HPDE6-E6E7 (cell line): ENCODE results near the gene GCSAM.

Source experiments
- DNase-seq: peaks from one replicate; pipeline ENCODE4 v3.0.0; 2011; ENCODE audit warnings: missing footprints; ENCODE audit errors: extremely low spot score

The GCSAM gene, protein sequence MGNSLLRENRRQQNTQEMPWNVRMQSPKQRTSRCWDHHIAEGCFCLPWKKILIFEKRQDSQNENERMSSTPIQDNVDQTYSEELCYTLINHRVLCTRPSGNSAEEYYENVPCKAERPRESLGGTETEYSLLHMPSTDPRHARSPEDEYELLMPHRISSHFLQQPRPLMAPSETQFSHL

DNA sequence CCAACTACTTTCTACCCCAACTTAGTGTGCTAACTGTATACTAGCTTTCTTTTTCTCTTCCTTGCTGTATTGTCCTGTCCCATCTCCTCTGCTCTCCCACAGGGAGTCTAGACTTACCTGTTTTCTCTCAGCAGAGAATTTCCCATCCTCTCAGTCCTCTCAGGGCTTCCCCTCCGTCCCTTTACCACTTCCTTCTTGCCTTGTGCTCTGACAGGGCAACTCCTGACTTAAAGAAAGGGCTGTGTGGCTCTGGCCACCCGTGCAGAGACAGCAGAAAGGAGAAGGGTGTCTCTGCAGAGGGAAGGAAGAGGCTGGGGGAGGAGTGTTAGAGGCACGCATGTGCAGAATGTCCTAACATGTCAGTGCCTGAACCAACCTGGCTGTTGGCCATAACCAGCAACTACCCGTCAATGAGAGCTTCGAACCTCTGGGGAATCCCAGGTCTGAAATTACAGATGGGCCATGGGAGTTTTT is at the start of gene GCSAM:
Gene GCSAM, minus strand, starts transcription at position 274 of the 474 bp plus-strand sequence. Its CDS starts 128 bp downstream, at position 146.
- peak; percentile 47 for DNase-seq

DNA sequence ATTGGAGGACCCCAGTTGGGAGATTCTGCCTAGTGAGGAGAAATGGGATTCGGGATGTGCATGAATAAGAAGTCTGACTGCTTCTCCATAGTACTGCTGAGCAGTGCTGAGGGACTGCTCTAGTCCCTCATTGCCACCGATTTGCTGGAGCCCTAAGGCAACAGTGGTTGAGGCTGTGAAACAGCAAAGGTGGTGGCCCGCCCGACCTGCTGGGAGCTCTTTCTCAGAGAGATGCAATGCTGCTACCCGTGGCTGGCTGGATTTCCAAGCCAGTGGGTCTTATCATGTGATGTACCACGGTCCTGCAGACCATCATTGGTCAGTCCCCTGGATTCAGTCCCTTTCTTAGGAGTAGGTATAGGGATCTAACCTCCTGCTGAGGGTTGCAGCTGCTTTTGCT is 42.6 kb upstream of the GCSAM start:
- no peak for DNase-seq

DNA sequence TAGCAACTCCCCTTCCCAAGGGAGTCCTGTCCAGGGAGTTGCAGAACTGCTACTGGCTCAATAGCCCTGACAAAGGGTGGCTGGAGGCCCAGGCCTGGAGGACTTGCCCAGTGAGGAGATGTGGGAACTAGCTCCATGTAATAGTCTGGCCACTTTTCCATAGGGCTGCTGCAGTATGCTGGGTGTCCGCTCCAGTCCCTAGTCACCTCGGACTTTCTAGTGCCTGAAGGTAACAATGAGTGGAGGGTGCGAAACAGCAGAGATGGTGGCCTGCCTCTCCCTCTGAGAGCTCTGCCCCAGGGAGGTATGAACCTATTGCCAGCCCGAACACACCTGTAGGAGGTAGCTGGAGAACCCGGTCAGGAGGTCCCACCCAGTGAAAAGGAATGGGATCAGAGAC is 42.0 kb upstream of the GCSAM start:
- no peak for DNase-seq

DNA sequence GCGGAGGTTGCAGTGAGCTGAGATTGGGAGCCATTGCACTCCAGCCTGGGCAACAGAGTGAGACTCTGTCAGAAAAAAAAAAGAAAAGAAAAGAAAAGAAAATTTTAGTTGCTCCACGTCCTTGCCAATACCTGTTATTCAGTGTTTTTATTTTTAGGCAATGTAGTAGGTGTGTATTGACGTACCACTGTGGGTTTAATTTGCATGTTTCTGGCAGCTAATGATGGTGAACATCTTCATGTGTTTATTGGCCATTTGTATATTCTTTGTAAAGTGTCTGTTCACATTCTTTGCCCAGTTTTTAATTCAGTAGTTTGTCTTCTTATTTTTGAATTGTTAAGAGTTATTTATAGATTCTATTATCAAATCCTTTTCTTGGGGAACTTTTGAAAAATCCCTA is 38.1 kb upstream of the GCSAM start:
- no peak for DNase-seq

DNA sequence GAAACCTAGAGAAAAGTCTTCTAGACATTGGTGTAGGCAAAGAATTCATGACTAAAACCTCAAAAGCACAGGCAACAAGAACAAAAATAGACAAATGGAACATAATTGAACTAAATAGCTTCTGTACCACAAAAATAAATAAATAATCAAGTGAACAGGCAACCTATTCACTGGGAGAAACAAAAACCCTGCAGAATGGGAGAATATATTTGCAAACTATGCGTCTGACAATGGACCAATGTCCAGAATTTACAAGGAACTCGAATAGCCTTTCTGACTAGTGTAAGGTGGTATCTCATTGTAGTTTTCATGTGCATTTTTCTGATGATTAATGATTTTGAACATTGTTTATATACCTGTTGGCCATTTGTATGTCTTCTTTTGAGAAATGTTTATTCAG is 37.0 kb upstream of the GCSAM start:
- no peak for DNase-seq

DNA sequence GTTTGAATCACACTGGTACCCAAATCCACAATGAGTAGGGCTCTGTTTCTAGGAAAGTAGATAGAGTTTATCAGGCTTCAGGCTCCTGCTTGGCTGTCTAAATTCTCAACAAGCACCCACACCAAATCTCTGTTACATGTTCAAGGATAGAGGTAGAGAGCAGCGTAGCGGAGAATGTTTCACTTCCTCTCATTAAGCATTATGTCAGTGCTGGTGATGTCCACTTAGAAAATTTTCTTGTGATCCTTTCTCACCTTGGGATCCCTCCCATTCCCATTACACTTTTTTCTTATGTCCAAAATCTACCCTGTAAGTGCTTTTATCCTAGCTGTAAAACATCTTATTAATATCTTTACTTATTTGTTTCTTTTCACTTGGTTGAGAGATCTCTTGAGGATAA is 34.7 kb upstream of the GCSAM start:
- no peak for DNase-seq

DNA sequence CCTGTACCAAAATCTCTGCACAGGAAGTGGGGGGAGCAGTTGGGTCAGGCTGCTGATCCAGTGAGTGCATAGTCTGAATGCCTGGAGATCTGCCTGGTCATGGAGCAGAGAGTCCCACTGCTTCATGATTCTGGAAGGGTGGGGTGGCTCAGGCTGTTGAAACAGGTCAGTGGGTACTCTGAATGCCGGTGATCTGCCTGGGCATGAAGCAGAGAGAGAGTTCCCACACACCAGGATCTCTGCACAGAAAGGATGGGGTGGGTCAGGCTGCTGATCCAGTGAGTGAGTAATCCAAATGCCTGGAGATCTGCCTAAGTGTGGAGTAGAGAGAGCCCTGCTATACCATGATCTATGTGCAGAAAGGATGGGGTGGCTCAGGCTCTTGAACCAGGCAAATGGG is 16.1 kb upstream of the GCSAM start:
- DNase-seq: peak; percentile 54

DNA sequence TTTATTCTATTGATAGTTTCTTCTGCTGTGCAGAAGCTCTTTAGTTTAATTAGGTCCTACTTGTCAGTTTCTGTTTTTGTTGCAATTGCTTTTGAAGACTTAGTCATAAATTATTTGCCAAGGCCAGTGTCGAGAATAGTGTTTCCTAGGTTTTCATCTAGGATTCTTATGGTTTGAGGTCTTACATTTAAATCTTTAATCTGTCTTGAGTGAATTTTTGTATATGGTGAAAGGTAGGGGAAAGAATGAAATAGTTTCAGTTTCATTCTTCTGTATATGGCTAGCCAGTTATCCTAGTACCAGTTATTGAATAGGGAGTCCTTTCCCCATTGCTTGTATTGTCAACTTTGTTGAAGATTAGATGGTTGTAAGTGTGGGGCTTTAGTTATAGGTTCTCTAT is 10.6 kb upstream of the GCSAM start:
- no peak for DNase-seq

DNA sequence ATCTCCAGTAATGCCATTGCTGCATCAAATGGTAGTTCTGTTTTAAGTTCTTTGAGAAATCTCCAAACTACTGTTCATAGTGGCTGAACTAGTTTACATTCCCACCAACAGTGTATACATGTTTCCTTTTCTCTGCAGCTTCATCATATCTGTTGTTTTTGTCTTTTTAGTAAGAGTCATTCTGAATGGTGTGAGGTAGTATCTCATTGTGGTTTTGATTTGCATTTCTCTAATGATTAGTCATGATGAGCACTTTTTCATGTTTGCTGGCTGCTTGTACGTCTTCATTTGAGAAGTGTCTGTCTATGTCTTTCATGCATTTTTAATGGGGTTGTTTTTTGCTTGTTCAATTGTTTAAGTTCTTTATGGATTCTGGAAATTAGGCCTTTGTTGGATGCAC is 10.2 kb upstream of the GCSAM start:
- DNase-seq: no peak

DNA sequence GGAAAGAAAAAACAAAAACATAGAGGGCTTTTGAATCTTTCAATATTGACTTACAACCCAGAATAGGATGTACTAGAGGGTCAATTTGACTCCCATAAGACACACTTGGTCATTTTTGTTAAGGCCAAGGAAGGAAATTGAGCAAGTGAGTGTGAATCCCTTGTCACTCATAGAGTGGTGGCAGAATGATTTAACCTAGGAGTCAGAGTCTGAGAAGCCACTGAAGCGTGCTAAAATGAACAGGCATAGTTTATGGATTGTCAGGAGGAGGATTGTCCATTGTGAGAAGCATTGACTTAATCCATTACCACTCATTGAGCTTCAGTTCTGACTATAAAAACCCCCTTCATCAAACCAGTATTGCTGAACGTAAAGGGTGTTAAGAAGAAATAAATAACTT is 8.2 kb upstream of the GCSAM start:
- no peak for DNase-seq

DNA sequence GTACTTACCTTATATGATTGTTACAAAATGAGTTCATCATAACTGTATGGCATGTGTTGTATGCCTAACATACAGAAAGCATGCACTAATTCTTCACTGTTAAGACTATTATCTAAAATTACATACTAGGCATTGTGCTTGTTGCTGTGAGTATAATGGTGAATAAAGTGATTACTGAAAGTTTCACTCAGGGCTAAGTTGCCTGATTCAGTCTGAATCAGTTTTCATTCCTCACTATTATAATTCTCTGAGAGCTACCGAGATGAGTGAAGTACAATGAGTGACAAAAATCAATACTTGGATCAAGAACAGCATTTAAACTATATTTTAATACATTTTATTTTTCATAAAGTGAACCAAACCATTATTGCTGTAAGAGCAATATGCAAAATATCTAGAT is 7.5 kb upstream of the GCSAM start:
- no peak for DNase-seq

DNA sequence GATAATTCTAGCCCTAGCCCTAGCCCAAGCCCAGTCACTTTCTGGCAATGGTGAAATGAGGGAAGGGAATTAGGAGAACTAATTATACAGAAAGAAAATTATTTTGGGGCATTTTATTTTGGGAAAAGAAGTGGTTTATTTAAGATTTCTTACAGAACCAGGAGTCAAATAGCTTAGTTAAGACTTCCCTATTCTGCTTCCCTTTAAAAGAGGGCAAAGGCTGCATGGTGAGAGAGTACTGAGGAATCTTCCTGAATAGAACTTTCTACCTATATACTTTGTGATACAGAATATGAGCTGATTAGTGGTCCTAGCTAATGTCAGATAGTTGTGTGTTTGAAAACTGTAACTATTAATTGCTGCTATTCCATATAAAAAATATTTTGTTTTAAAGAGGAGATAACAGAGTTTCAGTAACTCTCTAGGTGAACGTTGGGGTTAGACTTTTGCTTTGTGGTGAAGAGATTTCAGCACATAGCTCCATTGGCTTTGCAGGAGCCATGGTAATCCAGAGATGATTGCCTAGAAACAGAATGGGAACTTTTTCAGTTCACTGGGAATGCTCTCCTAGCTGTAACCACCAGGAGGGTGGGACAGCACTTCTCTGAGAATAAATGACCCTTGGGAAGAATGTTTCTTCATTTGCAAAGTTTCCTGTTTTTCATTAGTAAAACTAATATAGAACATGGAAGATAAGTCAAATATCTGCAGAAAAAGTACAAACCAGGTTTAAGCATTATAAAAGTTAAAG is 5.3 kb upstream of the GCSAM start:
- no peak for DNase-seq

DNA sequence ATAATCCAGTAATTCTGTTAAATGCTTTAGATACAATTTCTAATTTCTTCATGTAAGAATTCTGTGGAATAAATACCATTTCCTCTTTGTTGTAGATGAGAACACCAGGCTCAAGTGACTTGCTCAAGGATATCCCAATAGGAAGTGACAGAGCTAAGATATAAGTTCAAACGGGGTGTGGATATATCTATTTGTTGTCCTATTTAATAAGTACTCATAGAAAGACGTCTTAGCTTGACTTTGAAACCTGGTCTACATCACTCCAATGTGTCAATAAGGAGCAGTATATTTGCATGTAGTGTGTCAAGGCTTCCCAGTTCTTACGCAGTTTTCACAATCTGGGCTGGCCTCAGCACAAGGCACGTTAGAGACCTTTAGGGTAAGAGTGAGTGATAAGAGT is 4.7 kb upstream of the GCSAM start:
- no peak for DNase-seq

DNA sequence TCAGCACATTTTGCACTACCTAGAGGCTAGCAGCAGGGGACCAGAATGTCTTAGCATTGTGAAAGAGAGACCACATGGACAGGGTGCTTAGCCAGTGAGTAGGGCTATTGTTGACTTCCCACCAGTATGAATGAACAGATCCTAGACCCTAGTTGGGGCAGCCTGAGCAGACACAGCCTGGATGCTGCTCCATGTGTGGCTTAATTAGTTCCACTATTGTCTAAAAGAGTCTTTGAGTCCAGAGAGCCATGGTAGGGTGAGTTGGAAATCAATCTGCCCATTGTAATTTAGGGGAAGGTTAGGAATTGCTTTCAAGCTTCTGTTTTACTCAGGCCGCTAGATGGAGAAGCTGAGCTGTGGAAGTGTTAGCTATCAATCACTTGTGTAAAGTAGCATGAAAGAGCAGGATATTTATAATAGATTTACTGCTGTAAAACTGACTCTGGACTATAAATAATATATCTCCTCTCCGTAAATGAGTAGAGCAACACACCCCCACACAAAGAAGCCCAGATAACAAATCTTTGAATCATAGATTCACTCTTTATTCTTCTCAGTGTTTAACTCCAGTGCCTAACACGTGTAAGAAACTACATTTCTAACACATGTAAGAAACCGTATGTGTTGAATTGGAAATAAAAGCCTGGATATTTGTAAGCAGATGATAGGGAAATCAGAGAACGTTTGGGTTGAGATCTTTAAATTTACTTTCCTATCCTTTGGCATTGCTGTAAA is 4.1 kb upstream of the GCSAM start:
- DNase-seq: peak; percentile 29

DNA sequence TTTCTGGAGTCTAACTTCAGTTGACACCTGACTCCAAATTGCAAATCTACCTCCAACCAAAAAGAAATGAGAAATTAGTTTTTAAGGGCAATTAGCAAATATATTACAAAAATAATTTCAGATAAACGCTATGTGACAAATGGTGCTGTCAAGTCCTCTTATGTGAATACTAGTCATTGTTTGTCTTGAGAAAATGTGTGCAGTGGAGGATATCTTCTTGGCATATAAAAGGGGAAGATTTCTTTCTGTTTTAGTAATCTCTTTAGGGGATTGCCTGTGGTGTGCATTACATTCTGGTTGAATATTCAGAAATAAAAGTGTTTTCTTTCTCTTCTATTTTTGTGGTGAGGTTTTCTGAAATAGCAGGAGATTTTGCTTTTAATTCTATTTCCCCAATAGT is 3.0 kb upstream of the GCSAM start:
- DNase-seq: no peak

DNA sequence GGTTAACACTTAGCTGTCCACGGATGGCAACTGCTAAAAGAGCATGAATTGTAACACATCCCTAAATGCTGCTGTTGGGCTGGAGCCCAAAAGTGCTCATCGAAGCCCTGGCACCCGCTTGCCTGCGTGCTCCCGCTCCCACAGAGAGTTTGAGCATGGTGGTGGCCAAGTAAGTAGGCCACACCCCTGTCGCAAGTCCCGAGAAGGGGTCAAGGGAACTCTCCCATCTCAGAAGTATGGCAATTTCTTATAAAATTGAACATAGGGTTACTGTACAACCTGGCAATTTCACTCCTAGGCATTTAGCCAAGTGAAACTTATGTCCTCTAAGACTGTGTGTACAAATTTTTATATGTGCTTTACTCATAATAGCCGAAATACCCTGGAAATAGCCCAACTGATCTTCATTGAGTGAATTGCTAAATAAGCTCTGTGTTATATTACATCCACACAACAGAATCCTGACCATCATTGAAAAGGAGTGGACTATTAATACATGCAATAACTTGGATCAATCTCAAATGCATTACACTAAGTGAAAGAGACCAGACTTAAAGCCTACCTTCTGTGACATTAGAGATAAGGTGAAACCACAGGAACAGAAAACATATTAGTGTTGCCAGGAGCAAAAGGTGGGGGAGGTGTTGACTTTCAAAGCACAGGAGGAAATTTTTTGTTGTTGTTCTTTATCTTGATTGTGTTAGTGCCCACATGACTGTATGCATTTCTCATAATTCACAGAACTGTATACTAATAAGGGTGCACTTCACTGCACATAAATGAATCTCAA is 1.5 kb upstream of the GCSAM start:
- no peak for DNase-seq

DNA sequence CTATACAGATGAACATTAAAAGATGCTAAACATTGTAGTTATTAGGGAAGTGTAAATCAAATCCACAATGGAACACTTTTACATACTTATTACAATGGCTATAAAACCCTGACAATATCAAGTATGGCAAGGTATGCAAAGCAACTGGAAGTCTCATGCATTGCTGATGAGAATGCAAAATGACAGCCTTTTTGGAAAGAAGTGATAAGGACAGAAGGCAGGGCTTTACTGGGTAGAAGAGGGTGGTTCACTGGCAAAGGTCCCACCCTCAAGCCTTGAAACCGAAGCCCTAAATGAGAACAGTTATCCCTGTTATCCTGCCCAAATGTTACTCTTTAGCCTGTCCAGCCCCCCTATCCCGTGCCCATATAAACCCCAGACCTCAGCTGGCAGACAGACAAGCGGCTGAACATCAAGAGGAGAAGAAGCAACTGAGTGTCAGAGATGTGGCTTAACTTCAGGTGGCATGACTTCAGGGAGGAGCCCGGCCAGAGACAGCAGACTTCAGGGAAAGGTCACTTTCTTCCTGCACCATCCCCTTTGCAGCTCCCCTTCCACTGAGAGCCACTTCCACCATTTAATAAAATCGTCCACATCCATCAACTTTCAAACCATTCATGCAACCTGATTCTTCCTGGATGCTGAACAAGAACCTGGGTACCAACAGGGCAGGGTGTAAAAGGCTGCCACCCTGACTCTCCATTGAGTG is 732 bp upstream of the GCSAM start:
- DNase-seq: no peak

DNA sequence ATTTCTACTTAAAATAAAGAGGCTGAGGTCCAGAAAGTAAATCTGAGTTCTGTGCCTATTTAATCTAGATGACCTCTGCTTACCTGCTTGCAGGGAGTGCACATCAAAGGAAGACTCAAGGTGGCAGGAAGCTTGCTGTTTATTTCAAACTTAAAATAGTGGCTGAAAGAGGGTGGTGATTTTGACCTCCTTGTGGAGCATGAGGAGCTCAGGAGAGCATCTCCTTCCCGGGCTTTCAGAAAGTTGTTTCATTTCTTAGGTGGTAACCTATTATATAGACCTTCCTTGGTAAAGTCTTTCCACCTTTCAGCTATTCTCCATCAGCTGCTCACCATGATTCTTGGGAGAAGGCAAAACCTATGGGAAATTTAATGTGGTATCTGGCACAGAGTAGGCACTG is 494 bp downstream of the GCSAM start:
- DNase-seq: no peak

DNA sequence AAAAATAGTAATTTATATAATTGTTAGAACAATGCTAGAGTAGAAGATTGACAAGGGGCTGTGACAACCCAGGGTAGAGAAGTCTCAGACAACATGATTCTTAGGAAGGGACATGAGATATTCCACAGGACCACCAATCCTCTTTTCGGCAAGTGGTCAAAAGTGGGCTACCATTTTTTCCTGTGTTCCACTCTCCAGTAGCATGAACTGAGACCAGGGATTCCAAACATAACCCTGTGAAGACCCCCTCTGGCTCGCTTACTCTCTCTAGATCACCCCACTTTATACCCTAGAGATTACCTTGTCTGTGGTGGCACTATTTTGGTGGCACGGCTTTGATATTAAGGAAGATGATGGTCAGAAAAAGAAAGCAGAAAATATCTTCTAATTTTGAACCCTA is 960 bp downstream of the GCSAM start:
- no peak for DNase-seq

DNA sequence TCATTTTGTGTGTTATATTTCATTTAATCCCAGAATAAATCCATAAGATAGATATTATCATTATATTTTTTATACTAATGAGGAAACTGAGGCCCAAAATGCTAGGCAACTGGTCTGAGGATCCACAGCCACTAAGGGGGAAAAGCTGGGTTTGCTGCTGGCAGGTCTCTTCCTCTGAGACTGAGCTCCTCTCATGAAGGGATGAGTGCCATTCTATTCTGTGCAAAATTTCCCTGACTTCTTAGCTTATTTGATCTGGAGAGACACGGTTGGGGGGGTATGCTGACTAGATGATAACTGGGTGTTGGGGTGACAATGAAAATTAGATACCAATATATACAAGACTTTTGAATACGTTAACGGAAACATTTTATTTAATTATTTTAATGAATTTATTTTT is 1.9 kb downstream of the GCSAM start:
- no peak for DNase-seq

DNA sequence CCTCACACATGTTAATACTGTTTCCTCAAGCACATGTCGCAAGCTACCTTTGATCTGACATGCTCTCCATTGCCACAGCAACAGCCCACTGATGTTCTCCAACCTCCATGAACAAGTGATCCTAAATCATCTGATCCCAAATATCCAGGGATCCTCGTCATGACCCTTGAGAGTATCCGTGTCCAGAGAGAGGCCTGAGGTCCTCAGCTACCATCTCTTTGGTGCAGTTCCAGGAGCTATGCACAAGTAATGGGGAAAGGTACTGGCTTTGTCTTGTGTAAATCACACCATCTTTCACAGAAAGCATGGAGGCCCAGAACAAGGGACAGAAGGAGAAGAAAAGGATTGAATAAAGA is 2.4 kb downstream of the GCSAM start:
- no peak for DNase-seq
